Glutamatergic neuron (in vitro differentiated cells): Measurements from ENCODE around the gene FFAR2. TPM values are rescaled to one million over a fixed set of nuclear protein-coding genes. Genes with fewer than 3 reads are reported as not detected.
A peak's percentile ranks its signal among the peaks of the same experiment; 100 is the strongest.
"Not testable (repeated sequence)": the region's sequence is repeated elsewhere in the genome, so short reads cannot be mapped to it uniquely, and the experiment has no call there.

ENCODE experiments used
- DNase-seq: peaks from one replicate; pipeline ENCODE4 v3.0.0; 2022
- H3K27ac Mint-ChIP-seq: one replicate; pipeline ENCODE4 v1.8.0; 2020; ENCODE audit warnings: mild to moderate bottlenecking, mixed read lengths, inconsistent platforms; ENCODE audit not compliant: unreplicated experiment
- H3K27me3 Mint-ChIP-seq: one replicate; pipeline ENCODE4 v1.8.0; 2020; ENCODE audit warnings: mild to moderate bottlenecking, moderate library complexity, mixed read lengths, inconsistent platforms; ENCODE audit not compliant: unreplicated experiment
- H3K36me3 Mint-ChIP-seq: one replicate; pipeline ENCODE4 v1.8.0; 2020; ENCODE audit warnings: mild to moderate bottlenecking, mixed read lengths, inconsistent platforms; ENCODE audit not compliant: unreplicated experiment
- H3K4me1 Mint-ChIP-seq: one replicate; pipeline ENCODE4 v1.8.0; 2020; ENCODE audit warnings: mild to moderate bottlenecking, low read depth, mixed read lengths, inconsistent platforms; ENCODE audit not compliant: unreplicated experiment
- H3K4me3 Mint-ChIP-seq: one replicate; pipeline ENCODE4 v1.8.0; 2020; ENCODE audit warnings: mild to moderate bottlenecking, mixed read lengths, inconsistent platforms; ENCODE audit not compliant: unreplicated experiment
- H3K9me3 Mint-ChIP-seq: one replicate; pipeline ENCODE4 v1.8.0; 2020; ENCODE audit warnings: mild to moderate bottlenecking, moderate library complexity, mixed read lengths, inconsistent platforms; ENCODE audit not compliant: unreplicated experiment
- CTCF ChIP-seq: fragments of 200-600 bp; sonication (generic); IDR thresholded peaks from one replicate; pipeline ENCODE4 v1.5.0; 2021; ENCODE audit not compliant: partially characterized antibody, unreplicated experiment
- total RNA-seq: library from RNA; stranded (reverse); fragmentation: NEBNext Ultra II Directional; extraction: Animal tissue kit (Norgen Biotek cat#: 25700); gene quantifications from one replicate; pipeline ENCODE4 v1.2.1, GENCODE V29; 2021; ENCODE audit not compliant: unreplicated experiment

FFAR2 gene
- total RNA-seq, 1 donor from 2014 or later = not detected

- Mint-ChIP-seq H3K27me3 (peaks cover 2% of the 10 kb centered on the region), H3K36me3 (no peaks in the 10 kb centered on the region), H3K27ac (no peak overlapping the region), H3K4me1 (peaks cover 4% of the 10 kb centered on the region), H3K4me3 (no peak overlapping the region), H3K9me3 (no peaks in the 10 kb centered on the region)
- no peak for TF ChIP-seq CTCF
- no peak for DNase-seq
Measured at GRCh38 chr19:35462476-35462953, 14.5 kb downstream of the FFAR2 start.

- H3K27me3 Mint-ChIP-seq, H3K9me3 Mint-ChIP-seq, H3K4me1 Mint-ChIP-seq, H3K4me3 Mint-ChIP-seq, DNase-seq, H3K36me3 Mint-ChIP-seq, H3K27ac Mint-ChIP-seq: not testable (repeated sequence)
Measured at GRCh38 chr19:35462956-35463355, 14.9 kb downstream of the FFAR2 start.

GRCh38 chr19:35466259-35466658 is 18.2 kb downstream of the FFAR2 start:
- no peaks in the 10 kb centered on the region for H3K9me3 Mint-ChIP-seq

GRCh38 chr19:35468637-35469036 is 20.6 kb downstream of the FFAR2 start:
- Mint-ChIP-seq H3K36me3 (no peaks in the 10 kb centered on the region), H3K4me3 (no peak overlapping the region), H3K27me3 (no peaks in the 10 kb centered on the region), H3K27ac (no peak overlapping the region), H3K4me1 (no peaks in the 10 kb centered on the region), H3K9me3 (peaks cover 2% of the 10 kb centered on the region)
- DNase-seq = no peak
- peak; percentile 22 for TF ChIP-seq CTCF

More at GRCh38 chr19:35466259-35466658, 18.2 kb downstream of the FFAR2 start:
- no peak for TF ChIP-seq CTCF
- DNase-seq = no peak
- Mint-ChIP-seq H3K27me3 (peaks cover 2% of the 10 kb centered on the region), H3K4me3 (no peak overlapping the region), H3K4me1 (no peaks in the 10 kb centered on the region), H3K27ac (no peak overlapping the region), H3K36me3 (no peaks in the 10 kb centered on the region)

GRCh38 chr19:35470128-35470527 is 22.1 kb downstream of the FFAR2 start:
- peaks cover 2% of the 10 kb centered on the region for H3K9me3 Mint-ChIP-seq
- no peaks in the 10 kb centered on the region for H3K4me1 Mint-ChIP-seq
- no peak for TF ChIP-seq CTCF
- DNase-seq = no peak
- H3K36me3 Mint-ChIP-seq = no peaks in the 10 kb centered on the region
- H3K4me3 Mint-ChIP-seq = no peak overlapping the region
- H3K27me3 Mint-ChIP-seq = no peaks in the 10 kb centered on the region
- H3K27ac Mint-ChIP-seq = no peak overlapping the region

GRCh38 chr19:35471075-35471474 is 23.0 kb downstream of the FFAR2 start:
- not testable (repeated sequence) for H3K9me3 Mint-ChIP-seq, H3K4me1 Mint-ChIP-seq, H3K27ac Mint-ChIP-seq

More at GRCh38 chr19:35471075-35471474, 23.0 kb downstream of the FFAR2 start:
- not testable (repeated sequence) for DNase-seq, H3K27me3 Mint-ChIP-seq, H3K4me3 Mint-ChIP-seq, H3K36me3 Mint-ChIP-seq
